HG03045 (cell line): Measurements from ENCODE around the gene TAF11L5.
"Not testable (repeated sequence)": the region's sequence is repeated elsewhere in the genome, so short reads cannot be mapped to it uniquely, and the experiment has no call there.

Experiments
- ATAC-seq: cut with Tn5 transposase; IDR thresholded peaks from one replicate; pipeline ENCODE4 v1.9.1; 2021; ENCODE audit warnings: mild to moderate bottlenecking, moderate library complexity; ENCODE audit not compliant: unreplicated experiment

TAF11L5 gene

DNA sequence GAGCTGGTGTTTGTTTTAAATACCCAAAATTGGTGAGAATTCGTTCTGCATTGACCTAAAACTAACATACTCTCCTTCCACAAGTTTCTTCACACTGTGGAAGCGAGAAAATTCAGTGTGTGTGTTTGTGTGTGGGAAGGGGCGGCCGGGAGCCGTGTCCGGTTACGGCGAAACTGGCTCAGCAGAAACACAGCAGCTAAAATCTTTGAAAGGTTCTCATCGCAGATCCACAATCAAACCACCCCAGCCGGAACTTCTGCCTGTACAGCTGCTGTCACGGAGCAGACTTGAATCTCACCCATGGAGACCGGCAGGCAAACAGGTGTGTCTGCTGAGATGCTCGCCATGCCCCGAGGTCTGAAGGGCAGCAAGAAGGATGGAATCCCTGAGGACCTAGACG is at the start of gene TAF11L5:
Gene TAF11L5 (plus strand): TSS at position 301 of the 400 bp plus-strand sequence.
- not testable (repeated sequence) for ATAC-seq

DNA sequence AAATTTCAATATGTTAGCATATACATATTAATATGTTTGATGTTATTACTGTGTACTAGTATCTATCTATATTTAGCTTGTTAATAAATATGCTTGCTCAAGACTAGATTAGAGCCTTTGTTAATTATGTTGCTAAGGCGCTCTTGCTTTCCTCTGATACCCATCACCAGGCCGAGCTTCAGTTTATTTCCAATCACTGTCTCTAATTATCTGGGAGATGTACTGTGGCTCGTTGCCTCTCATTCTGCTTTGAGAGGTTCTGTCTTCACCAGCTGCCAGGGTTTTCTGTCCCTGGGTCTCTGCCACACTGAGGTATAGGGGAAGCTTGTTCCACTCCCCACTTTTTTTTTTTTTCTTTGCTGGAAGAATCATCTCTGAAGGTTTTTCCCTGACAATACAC is 48.0 kb upstream of the TAF11L5 start:
- ATAC-seq: no peak

DNA sequence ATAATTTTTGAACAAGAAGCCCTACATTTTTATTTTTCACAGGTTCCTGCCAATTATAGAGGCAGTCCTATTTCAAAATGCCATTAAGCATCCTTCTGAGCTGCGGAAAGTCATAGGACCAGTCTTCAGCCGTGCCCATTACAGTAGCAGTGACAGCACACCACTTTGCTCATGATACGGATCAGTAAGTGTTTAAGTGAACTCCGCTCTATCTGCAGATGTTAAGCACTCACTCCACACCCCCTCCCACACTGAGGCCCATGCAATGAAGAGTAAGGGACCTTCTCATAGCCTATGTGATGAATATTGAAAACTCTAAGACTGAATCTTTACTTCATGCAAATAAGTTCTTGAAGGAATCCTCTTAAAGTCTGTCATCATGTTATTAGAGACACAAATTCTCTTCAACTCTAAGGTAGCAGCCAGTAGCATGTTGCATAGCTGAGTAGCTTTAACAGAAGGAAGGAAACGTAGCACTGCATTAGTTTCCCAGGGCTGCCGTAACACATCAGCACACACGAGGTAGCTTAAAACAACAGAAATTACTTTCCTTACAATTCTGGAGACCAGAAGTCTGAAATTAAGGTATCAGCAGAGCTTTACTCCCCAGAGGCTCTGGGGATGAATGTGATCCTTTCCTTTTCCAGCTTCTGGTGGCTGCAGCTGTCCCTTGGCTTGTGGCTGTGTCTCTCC is 47.3 kb upstream of the TAF11L5 start:
- no peak for ATAC-seq

DNA sequence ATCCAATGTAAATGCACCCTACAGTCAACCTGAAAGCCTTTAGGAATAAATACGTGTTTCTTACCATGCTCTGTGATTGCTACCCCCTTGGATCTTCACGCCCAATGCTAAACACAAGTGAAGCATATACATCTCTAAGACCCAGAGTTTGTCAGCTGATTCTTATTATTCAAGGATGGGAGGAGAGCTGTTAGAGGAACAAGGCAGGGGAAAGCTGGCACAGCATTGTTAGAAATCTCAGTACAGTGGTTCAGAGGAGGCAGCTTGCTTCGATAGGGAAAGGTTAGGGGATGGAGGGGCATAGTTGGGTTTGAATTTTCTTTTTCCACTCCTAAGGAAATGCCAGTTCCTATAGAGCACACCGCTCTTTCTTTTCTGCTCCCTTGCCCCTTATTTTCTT is 43.7 kb upstream of the TAF11L5 start:
- ATAC-seq: no peak

DNA sequence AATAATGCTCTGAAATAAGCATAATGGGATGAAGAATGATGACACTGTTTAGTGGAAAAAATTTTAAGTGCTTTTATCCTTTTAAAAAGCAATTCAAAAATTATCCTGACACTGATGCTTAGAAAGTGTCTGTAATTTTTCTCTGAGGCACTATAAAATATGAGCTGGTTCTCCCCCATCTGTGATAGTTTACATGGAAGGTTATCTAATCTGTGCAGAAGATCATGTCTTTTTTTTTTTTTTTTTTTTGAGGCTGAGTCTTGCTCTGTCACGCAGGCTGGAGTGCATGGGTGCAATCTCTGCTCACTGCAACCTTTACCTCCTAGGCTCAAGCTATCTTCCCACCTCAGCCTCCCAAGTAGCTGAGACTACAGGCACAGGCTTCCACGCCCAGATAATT is 42.2 kb upstream of the TAF11L5 start:
- ATAC-seq: no peak

DNA sequence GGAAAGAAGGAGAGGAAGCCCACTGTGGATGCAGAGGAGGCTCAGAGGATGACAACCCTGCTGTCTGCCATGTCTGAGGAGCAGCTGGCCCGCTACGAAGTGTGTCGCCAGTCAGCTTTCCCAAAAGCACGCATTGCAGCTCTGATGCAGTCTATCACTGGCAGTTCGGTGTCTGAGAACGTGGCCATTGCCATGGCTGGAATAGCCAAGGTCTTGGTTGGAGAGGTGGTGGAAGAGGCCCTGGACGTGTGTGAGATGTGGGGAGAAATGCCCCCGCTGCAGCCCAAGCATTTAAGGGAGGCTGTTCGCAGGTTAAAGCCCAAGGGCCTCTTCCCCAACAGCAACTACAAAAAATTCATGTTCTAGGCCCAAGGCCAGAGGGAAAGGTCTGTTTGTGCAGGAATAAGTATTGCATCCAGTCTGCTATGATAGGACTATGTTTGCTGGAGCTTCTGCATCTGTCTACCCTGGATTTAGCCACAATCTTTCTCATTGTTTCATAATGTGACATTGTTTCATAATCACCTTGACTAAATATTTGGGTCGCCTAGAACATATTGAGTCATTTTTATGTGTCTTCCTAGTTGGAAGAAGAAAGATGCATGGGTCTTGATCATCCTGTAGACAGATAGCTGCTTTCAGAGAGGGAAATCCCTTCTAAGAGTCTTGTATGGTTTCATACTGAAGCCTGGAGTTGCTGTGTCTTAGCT is 38.4 kb upstream of the TAF11L5 start:
- not testable (repeated sequence) for ATAC-seq

DNA sequence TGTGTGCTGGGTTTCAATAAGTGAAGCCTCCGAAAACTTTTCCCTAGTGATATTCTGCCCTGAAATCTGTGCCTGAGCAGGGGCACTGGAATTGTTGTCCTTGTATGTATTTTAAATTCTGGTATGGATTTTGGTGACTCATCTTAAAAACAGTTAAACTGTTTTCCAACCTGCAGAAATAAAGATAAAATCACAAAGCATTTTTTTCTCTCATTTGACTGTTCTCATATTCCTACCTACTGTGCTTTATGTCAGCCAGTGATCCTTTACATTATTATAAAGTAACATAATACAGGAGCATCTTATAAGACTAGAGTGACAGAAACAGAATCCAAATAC is 37.9 kb upstream of the TAF11L5 start:
- no peak for ATAC-seq

DNA sequence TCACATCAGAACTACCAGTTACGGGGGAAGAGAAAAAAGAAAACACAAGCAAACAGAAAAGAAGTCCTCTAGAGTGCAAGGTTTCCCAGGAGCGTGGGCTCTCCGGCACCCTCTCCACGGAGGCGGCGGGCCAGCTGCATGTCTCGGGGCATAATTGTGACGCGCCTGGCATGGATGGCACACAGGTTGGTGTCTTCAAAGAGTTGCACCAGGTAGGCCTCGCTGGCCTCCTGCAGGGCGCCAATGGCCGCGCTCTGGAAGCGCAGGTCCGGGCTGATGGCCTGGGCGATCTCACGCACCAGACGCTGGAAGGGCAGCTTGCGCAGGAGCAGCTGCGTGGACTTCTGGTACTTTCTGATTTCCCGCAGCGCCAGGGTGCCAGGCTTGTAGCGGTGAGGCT is 33.8 kb upstream of the TAF11L5 start:
- ATAC-seq: not testable (repeated sequence)

DNA sequence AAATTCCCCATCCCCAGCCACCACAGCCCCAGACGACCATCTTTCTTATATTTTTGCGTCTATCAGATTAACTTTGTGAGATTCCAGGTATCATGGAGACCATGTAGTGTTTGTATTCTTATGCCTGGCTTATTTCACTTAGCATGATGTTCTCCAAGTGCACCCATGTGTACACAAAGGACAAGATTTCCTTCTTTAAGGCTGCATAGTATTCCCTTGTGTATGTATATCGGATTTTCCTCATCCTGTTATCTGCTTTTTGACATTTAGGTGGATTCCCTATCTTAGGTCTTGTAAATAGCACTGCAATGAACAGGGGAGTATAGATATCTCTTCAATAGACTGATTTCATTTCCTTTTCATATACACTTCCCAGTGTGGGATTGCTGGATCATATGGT is 32.3 kb upstream of the TAF11L5 start:
- no peak for ATAC-seq

DNA sequence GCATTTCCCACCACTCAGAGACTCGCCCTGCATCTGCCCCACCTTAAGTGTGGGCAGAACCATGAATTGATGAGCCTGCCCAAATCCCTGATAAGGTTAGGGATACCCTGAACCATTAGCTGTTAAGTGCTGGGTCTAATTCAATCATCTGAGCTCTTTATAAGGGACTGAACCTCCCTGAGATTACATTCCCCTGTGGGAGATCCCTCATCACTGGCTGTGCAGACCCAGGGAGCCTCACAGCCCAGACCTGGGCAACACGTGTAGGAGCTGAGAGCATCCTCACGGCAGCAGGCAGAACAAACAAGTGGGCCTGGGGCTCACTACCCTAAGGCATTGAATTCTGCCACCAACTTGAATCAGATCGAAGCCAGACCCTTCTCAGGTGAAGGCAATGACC is 27.6 kb upstream of the TAF11L5 start:
- ATAC-seq: no peak

DNA sequence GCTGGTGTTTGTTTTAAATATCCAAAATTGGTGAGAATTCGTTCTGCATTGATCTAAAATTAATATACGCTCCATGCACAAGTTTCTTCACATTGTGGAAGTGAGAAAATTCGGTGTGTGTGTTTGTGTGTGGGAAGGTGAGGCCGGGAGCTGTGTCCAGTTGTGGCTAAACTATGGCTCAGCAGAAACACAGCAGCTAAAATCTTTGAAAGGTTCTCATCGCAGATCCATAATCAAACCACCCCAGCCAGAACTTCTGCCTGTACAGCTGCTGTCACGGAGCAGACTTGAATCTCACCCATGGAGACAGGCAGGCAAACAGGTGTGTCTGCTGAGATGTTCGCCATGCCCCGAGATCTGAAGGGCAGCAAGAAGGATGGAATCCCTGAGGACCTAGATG is 27.1 kb upstream of the TAF11L5 start, which contains the start of gene TAF11L2:
Gene TAF11L2 (plus strand): TSS at position 301 of the 400 bp plus-strand sequence.
- not testable (repeated sequence) for ATAC-seq

DNA sequence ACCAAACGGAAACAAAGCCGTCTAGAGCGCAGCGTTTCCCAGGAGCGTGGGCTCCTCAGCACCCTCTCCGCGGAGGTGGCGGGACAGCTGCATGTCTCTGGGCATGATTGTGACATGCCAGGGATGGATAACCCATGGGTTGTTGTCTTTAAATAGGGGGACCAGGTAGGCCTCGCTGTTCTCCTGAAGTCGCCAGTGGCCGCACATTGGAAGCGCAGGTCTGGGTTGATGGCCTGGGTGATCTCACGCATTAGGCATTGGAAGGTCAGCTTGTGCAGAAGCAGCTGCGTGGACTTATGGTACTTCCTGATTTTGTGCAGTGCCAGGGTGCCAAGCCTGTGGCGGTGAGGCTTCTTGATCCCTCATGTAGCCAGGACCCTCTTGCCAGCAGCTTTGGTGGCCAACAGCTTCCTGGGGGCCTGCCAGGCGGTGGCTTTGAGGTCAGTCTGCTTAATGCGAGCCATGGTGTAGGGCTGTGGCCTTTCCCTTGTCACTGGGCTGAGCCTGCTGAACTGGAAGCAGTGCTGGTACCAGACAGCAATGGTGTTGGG is 13.2 kb upstream of the TAF11L5 start:
- no peak for ATAC-seq

DNA sequence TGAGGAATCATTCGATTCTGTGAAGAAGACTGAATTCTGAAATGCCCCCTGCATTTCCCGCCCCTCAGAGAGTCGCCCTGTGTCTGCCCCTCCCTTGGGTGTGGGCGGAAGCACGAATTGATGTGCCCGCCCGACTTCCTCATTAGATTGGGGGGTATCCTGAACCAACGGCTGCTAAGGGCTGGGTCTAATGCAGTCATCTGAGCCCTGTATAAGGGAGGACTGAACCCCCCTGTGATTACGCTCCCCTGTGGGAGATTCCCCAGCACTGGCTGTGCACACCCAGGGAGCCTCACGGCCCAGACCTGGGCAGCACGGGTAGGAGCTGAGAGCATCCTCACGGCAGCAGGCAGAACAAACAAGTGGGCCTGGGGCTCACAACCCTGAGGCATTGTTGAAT is 7.5 kb upstream of the TAF11L5 start:
- not testable (repeated sequence) for ATAC-seq

DNA sequence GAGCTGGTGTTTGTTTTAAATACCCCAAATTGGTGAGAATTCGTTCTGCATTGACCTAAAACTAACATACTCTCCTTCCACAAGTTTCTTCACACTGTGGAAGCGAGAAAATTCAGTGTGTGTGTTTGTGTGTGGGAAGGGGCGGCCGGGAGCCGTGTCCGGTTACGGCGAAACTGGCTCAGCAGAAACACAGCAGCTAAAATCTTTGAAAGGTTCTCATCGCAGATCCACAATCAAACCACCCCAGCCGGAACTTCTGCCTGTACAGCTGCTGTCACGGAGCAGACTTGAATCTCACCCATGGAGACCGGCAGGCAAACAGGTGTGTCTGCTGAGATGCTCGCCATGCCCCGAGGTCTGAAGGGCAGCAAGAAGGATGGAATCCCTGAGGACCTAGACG is 7.0 kb upstream of the TAF11L5 start, which contains the start of gene TAF11L3:
Gene TAF11L3 (plus strand): TSS at position 301 of the 400 bp plus-strand sequence.
- ATAC-seq: not testable (repeated sequence)

DNA sequence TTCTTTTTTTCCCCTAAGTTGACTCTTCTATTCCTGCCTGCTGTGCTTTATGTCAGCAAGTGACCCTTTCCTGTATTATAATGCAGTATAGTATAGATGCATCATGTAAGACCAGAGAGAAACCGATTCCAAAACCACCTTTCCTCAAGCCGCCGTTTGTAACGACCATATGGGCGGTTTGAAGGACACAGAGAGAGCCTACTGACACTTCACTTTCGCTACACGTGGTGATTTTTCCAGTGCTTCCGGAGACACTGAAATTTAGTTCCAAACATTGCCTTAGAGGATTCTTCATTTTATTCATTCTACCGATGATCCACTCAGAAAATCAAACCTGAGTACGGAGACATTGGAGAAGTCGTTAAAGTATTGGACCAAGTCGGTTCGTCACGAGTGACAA is 5.5 kb upstream of the TAF11L5 start:
- not testable (repeated sequence) for ATAC-seq

DNA sequence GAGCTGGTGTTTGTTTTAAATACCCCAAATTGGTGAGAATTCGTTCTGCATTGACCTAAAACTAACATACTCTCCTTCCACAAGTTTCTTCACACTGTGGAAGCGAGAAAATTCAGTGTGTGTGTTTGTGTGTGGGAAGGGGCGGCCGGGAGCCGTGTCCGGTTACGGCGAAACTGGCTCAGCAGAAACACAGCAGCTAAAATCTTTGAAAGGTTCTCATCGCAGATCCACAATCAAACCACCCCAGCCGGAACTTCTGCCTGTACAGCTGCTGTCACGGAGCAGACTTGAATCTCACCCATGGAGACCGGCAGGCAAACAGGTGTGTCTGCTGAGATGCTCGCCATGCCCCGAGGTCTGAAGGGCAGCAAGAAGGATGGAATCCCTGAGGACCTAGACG is 3.5 kb upstream of the TAF11L5 start, which contains the start of gene TAF11L4:
Gene TAF11L4 (plus strand): TSS at position 301 of the 400 bp plus-strand sequence.
- not testable (repeated sequence) for ATAC-seq

DNA sequence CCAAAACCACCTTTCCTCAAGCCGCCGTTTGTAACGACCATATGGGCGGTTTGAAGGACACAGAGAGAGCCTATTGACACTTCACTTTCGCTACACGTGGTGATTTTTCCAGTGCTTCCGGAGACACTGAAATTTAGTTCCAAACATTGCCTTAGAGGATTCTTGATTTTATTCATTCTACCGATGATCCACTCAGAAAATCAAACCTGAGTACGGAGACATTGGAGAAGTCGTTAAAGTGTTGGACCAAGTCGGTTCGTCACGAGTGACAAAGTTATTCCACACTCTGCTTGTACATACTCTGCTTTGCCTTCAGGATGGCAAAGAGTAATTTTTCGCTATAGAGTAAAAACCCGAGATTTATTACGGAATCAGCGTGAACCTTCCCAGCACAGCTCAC is 1.5 kb downstream of the TAF11L5 start:
- ATAC-seq: not testable (repeated sequence)

DNA sequence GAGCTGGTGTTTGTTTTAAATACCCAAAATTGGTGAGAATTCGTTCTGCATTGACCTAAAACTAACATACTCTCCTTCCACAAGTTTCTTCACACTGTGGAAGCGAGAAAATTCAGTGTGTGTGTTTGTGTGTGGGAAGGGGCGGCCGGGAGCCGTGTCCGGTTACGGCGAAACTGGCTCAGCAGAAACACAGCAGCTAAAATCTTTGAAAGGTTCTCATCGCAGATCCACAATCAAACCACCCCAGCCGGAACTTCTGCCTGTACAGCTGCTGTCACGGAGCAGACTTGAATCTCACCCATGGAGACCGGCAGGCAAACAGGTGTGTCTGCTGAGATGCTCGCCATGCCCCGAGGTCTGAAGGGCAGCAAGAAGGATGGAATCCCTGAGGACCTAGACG is 3.3 kb downstream of the TAF11L5 start, which contains the start of gene TAF11L6:
Gene TAF11L6 (plus strand): TSS at position 301 of the 400 bp plus-strand sequence.
- not testable (repeated sequence) for ATAC-seq
